Renal cortical epithelial cell (primary cell): ENCODE measurements around the gene DNALI1. TPM values are rescaled to one million over a fixed set of nuclear protein-coding genes. Genes with fewer than 3 reads are reported as not detected.

Experiments used
- DNase-seq: peaks from one replicate; pipeline ENCODE4 v3.0.0-alpha.2; 2011; ENCODE audit warnings: low read depth
- total RNA-seq: library from RNA; depleted of rRNA; stranded (reverse); fragments of >200 nt; gene quantifications from 2 replicates; pipeline ENCODE4 v1.2.3, GENCODE V29; 2014

DNALI1 gene
- total RNA-seq, 1 donor from 2014 or later, result 11.0 TPM

DNA sequence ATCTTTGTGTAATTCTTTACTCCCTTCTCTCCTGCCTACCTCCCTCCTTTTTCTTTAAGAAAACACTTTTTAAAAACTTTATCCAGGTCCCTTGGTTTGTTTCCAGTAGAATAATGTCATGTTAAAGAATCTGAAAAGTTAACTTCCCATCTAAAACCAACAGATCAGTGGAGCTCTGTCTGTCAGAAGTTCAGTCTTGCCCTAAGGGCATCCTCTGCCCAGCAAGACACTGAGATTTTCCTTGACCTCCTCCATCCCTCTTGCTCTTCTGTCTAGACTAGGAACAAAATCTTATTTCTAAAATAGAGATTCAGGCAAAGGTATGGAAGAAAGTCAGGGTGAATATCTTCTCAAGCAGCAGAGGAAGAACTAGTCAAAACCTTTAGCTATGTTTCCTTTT, 44.7 kb downstream of the DNALI1 start:
- no peak for DNase-seq

DNA sequence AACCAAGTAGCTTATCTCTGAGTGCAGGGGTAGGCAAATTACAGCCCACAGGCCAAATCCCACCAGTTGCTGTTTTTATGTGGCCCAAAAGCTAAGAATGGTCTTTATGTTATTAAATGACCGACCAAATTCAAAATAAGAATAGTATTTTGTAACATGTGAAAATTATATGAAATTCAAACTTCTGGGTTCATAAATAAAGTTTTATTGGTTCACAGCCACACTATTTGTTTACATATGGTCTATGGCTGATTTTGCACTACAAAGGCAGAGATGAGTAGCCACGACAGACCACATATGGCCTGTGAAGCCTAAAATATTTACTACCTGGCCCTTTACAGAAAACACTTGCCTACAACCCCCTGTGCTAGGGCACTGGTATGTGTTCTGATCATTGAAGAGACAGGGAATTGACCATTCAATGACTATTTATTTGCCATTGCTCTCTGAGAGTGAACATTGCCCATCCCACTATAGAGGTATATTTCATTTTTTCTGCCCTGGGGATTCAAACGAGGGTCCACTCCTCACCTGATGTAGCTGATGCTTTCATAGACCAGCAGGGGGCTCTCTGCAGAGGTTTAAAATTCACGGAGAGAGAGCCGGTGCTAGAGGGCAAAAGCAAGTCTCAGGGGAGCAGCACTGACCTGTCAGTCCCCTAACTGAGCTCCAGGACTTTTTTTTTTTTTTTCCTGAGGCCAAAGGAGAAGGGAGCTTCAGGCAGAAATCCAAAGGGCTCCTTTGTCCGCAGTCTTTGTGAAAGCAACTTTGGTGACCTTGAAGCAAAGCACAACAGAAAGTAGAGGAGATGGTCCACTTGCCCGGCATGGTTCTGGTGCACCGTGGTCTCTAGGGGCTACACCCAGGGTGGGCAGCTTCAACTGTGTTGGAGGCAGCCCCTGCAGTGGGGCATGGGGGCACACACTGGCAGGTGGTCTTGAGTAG, 46.3 kb downstream of the DNALI1 start:
- peak; percentile 19 for DNase-seq

- DNase-seq, result no peak
Observed at GRCh38 chr1:37605061-37605650, 48.4 kb downstream of the DNALI1 start.

- DNase-seq, result no peak
Observed at GRCh38 chr1:37605806-37606474, 49.2 kb downstream of the DNALI1 start.

DNA sequence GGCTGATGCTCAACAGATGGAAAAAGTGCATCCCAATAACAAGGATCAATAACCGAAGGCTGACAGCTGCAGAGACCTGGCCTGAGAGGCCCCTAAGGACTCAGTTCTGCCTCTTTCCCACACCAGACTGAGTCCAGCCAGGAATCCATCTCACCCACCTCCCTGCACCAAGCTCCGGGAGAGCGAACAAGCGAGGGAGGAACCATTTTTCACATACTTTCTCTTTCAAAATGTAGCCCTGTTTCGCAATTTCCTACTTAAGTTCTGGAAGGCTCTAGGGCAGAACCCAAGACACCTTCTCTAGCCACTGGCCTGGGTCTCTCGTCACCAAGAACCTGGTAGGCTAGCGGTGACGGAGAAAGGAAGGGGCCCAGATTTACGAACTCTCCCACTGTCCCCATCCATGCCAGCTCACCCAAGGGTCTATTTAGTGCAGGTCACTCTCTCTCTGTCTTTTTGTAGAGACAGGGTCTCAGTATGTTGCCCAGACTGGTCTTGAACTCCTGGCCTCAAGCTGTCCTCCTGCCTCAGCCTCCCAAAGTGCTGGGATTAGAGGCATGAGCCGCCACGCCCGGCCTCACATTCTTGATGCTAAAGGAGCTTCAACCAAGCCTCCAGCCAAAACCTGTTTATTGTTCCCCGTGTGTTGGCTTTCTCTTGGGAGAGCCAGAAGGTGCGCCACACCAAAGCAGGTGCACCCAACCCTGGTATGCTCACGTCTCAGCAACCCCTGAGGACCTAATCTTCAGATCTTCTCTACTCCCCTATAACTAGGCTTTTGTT, 49.9 kb downstream of the DNALI1 start:
- peak; percentile 17 for DNase-seq

GRCh38 chr1:37609002-37609401, 52.3 kb downstream of the DNALI1 start:
- DNase-seq, result no peak

DNA sequence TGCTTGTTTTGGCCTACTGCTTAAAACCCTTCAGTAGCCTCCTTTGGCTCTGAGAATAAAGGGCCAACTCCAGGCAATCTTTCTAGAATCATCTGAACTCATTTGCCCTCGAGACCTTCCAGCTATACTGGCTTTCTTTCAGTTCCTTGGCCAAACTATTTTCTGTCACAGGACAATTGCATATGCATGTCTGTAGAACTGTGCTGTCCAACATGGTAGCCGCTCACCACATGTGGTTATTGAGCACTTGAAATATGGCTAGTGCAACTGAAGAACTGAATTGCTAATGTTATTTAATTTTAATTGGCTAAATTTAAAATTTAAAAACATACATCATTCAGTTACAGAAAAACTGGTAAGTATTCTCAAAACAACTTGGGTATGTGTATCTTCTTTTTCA, 53.3 kb downstream of the DNALI1 start:
- DNase-seq, result no peak

DNA sequence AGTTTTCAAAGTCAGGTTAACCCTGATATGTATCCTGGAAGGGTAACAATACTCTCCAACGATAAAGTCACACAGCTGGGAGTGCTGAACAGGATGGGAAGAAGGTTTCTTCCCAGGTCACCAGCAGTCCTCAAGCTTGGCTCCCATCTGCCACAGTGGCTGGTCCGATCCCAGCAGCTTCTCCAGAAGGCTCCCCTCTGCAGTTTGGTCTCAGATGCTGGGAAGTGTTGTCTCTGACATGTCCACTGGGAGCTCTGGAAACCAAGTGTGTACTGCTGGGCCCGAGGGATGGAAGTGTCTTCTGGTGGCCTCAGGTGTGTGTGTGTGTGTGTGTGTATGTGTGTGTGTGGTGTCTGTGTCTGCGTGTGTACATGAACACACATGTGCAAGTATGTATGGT, 55.4 kb downstream of the DNALI1 start:
- DNase-seq, result no peak

DNA sequence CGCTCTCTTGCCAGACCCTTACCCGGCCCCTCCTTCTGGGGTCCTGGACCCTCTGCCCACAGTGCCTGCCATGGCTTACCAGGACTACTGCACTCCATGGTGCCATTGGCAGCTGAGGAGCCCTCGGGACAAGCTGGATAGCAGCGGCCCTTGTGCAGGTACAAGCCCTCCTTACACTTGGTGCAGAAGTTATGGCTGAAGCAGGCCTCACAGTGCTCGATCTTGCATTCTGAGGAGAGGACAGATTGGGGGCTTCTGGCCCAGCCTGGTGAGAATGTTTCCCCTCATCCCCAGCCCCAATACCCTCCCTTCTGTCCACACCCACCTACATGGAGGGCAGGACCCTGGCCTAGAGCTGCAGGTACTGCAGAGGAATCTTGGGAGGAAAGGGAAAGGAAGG, 57.4 kb downstream of the DNALI1 start:
- no peak for DNase-seq

DNA sequence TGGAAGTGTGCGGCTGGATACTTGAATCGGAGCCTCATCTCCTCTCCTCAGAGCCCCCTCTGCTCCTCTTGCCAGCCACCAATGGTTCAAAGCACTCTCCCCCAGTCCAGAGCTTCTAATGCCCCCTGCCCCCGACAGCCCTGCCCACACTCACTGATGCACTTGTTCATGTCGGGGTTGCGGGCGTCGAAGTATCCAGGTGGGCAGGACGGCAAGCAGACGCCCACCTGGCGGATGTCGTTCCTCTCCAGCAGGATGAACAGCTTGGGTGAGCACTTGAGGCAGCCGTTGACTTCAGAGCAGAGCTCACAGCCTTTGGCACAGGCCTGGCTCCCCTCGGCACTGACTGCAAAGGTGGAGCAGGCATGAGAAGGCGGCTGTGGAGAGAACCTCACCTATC, 59.6 kb downstream of the DNALI1 start:
- DNase-seq, result no peak

Other genes with a start within 250 kb of the DNALI1 start
- gene ZC3H12A, start 82.4 kb upstream of the DNALI1 start, total RNA-seq, result 18.7 and 24.5 TPM in 2 replicates
- gene MEAF6, start 42.2 kb upstream of the DNALI1 start, total RNA-seq, result 60.3 and 79.3 TPM in 2 replicates
- gene SNIP1, start 2.6 kb upstream of the DNALI1 start, total RNA-seq, result 14.1 and 19.4 TPM in 2 replicates
- gene GNL2, start 39.0 kb downstream of the DNALI1 start, total RNA-seq, result 49.6 and 72.1 TPM in 2 replicates
- gene RSPO1, start 78.0 kb downstream of the DNALI1 start, total RNA-seq, result not detected in 2 replicates
- 1.3 and 6.8 TPM in 2 replicates for gene CDCA8, start 135.6 kb downstream of the DNALI1 start, total RNA-seq
- gene EPHA10, start 208.2 kb downstream of the DNALI1 start, total RNA-seq, result 0.05 and 1.0 TPM in 2 replicates
- gene MANEAL, start 236.9 kb downstream of the DNALI1 start, total RNA-seq, result 2.1 and 4.3 TPM in 2 replicates